ENCODE results near the gene ADGRE3.

The ADGRE3 gene, protein sequence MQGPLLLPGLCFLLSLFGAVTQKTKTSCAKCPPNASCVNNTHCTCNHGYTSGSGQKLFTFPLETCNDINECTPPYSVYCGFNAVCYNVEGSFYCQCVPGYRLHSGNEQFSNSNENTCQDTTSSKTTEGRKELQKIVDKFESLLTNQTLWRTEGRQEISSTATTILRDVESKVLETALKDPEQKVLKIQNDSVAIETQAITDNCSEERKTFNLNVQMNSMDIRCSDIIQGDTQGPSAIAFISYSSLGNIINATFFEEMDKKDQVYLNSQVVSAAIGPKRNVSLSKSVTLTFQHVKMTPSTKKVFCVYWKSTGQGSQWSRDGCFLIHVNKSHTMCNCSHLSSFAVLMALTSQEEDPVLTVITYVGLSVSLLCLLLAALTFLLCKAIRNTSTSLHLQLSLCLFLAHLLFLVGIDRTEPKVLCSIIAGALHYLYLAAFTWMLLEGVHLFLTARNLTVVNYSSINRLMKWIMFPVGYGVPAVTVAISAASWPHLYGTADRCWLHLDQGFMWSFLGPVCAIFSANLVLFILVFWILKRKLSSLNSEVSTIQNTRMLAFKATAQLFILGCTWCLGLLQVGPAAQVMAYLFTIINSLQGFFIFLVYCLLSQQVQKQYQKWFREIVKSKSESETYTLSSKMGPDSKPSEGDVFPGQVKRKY

GRCh38 chr19:14674764-14675163 lies at the start of gene ADGRE3:
Gene ADGRE3 (minus strand): TSS chr19:14674844. CDS start chr19:14674770, 74 bp downstream.
- no peak for DNase-seq (ENCODE audit: low read depth in 3 of 3)

DNA sequence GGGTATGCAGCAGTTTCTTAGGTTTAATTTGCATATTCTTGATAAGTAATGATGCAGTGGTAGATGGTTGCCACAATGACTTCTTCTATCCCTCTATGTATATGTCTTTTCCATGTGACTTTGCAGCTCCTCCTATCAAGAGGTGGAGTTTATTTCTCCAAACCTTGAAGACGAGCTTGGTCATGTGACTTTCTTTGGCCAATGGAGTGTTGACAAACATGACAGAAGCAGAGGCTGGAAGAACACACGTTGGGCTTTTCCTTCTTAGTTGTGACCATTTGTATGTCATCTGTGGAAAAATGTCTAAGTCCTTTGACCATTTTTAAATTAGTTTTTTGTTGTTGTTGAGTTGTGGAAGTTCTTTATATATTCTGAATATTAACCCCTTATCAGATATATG lies 47.5 kb upstream of the ADGRE3 start:
- no peak for DNase-seq (ENCODE audit: low read depth in 3 of 3)

DNA sequence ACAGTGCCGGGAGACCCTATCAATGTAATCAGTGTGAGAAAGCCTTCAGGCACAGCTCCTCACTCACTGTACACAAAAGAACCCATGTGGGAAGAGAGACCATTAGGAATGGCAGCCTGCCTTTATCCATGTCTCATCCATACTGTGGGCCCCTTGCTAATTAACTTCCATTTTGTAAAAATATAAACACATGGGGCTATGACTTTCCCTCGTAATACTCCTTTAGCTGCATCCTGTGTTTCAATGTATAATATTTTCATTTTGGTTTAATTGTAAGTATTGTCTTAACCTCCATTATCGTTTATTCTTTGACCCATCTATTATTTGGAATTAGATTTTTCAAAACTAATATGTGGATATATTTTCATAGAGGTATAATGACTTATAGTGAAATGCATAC lies 44.5 kb upstream of the ADGRE3 start:
- no peak for DNase-seq (ENCODE audit: low read depth in 3 of 3)

- no peak for DNase-seq (ENCODE audit: low read depth in 3 of 3)
Measured at GRCh38 chr19:14718522-14719116, 44.0 kb upstream of the ADGRE3 start.

- DNase-seq (ENCODE audit: low read depth in 3 of 3) = no peak
Measured at GRCh38 chr19:14715841-14716240, 41.2 kb upstream of the ADGRE3 start.

DNA sequence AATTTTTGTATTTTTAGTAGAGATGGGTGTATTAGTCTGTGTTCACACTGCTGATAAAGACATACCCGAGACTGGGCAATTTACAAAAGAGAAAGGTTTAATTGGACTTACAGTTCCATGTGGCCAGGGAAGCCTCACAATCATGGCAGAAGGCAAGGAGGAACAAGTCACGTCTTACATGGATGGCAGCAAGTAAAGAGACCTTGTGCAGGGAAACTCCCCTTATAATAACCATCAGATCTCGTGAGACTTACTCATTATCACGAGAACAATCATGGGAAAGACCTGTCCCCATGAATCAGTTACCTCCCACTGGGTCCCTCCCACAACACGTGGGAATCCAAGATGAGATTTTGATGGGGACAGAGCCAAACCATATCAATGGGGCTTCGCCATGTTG lies 29.8 kb upstream of the ADGRE3 start:
- no peak for DNase-seq (ENCODE audit: low read depth in 3 of 3)

DNA sequence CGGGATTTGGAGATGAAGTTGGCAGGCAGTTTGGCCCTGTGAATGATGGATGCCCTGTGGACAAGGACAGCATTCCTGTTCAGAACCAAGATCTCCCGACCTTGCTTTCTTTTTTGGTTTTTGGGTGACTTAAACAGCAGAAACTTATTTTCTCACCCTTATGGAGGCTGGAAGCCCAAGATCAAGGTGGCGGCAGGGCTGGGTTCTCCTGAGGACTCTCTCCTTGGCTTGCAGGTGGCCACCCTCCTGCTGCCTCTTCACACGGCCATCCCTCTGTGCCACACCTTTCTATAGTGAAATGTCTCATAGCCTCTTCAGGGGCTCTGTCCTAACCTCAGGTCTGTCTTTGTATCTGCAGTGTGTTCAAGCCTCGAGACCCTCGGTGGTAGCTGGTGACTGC lies 29.2 kb upstream of the ADGRE3 start:
- no peak for DNase-seq (ENCODE audit: low read depth in 3 of 3)

DNA sequence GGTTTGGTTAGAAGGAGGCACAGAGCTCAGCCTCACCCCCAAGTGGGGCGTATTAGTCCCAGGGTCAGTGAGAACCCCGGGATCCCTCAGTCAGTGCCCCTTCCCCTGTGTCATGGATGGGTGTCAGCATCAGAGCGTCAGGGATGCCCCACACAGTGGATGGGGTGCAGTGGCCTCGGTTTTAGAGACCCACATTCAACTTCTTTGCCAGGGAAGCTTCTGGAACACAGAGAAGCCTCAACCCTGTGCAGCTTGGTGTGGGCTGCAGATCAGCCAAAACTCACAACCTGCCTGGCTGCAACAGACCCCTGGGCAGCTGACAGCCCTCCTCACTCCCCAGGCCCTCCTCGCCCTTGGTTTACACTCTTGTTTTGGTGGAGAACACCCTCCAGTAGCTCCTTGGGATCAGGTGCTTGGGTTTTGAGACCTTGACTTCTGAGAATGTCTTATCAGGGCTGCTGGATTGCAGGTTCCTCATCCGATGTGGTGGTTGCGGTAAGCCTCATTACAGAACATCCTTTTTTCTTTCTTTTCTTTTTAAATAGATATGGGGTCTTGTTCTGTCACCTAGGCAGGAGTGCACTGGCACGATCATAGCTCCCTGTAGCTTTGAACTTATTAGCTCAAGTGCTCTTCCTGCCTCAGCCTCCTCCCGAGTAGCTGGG lies 26.2 kb upstream of the ADGRE3 start:
- DNase-seq (ENCODE audit: low read depth in 3 of 3) = no peak

GRCh38 chr19:14699641-14700040 lies 25.0 kb upstream of the ADGRE3 start:
- DNase-seq (ENCODE audit: low read depth in 3 of 3) = no peak

DNA sequence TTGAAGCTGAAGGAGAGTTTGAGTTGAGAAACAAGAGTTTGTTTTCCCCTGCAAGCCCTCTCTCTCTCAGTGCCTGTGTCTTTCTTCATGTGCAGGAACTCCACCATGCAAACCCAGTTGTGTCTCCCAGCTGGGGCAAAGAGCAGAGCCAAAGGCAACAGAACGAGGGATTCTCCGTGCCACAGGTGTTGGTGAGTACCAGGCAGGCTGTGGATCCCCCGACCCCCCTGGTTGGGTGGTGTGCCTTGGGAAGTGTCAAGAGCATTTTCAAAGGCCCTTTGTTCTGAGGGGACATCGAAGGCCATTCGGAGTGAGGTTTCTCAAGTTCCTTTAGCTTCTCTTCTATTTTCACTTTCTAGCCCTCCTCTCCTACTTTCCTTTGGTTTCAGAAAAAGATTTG lies 20.8 kb upstream of the ADGRE3 start:
- DNase-seq (ENCODE audit: low read depth in 3 of 3) = no peak

- DNase-seq (ENCODE audit: low read depth in 3 of 3) = no peak
Measured at GRCh38 chr19:14694641-14695266, 20.1 kb upstream of the ADGRE3 start.

- peak; percentile 97 to 100 (median 99) for DNase-seq (ENCODE audit: low read depth in 3 of 3)
Measured at GRCh38 chr19:14689598-14690503, 15.2 kb upstream of the ADGRE3 start, which contains the start of gene ZNF333. Gene ZNF333 (plus strand): TSS chr19:14690048. CDS start chr19:14693492, 3,444 bp downstream.

- DNase-seq (ENCODE audit: low read depth in 3 of 3) = peak in 1 of 3 experiments; percentile 6
Measured at GRCh38 chr19:14686411-14686810, 11.8 kb upstream of the ADGRE3 start.

DNA sequence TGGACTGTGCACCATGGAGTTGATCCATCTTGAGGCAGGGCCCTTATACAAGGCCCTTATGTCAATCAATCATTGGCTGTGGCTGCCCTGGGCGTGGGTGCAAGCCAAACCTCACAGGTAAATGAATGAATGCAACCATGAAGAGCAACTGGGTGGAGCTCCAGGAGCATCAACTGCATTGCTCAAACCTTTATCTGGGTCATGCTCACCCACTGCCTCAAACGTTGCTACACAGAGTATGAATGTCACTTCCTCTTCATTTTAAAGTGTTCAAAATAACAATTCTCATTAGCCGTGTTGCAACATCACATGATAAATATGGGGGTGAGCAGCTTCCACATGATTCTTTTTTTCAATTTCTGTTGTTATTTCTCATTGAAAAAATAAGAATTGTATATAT lies 8.8 kb upstream of the ADGRE3 start:
- DNase-seq (ENCODE audit: low read depth in 3 of 3) = no peak

GRCh38 chr19:14682084-14682483 lies 7.4 kb upstream of the ADGRE3 start:
- DNase-seq (ENCODE audit: low read depth in 3 of 3) = no peak

- DNase-seq (ENCODE audit: low read depth in 3 of 3) = no peak
Measured at GRCh38 chr19:14678199-14678598, 3.6 kb upstream of the ADGRE3 start.

DNA sequence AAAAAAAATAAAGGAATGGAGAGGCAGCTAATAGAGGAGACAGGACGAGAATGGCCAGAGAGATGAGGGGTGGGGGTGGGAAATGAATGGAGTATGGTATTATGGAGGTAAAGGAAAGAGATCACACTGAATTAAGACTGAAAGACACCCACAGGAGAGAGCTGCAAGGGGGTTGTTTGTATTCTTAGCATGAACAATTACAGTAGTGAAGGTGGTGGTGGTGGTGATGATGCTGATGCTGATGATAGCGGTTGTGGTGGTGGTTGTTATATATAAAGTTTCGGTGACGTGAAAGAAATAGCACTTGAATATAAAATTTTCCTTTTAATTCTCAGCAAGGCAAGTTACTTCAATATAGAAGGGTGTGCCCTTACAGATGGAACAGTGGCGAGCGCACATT lies 2.8 kb upstream of the ADGRE3 start:
- DNase-seq (ENCODE audit: low read depth in 3 of 3) = no peak

DNA sequence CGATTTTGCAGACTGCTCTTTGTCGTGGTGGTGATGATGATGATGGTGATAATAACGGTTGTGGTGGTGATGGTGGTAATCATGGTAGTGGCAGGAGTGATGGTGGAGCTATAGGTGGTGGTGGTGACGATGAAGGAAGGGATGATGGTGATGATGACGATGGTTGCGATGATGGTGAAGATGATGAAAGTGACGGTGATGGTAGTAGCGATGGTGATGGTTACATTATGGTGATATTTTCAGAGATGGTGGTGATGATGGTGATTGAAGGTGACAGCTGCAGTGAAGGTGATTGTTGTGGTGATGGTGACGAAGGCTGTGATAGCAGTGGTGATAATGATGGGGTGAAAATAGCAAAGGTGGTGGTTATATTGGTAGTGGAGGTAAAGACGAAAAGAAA lies 2.1 kb upstream of the ADGRE3 start:
- DNase-seq (ENCODE audit: low read depth in 3 of 3) = no peak

DNA sequence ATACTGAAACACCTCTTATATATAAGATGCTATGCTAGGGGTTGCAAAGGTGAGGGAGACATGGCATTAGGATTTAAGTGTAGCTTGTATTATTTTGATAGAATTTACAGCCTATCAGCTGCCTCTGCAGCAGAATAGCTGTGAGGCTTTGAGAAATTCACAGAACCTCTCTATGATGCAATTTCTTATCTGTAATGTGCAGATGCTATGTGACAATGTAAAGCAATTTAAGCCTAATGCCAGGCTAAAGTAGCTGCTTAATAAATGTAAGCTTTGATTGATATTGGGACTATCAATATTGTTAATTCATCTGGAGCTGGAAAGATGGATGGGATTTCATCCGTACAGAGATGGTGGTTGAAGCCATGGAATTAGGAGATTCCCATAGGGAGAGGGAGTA lies 1.6 kb downstream of the ADGRE3 start:
- DNase-seq (ENCODE audit: low read depth in 3 of 3) = no peak

DNA sequence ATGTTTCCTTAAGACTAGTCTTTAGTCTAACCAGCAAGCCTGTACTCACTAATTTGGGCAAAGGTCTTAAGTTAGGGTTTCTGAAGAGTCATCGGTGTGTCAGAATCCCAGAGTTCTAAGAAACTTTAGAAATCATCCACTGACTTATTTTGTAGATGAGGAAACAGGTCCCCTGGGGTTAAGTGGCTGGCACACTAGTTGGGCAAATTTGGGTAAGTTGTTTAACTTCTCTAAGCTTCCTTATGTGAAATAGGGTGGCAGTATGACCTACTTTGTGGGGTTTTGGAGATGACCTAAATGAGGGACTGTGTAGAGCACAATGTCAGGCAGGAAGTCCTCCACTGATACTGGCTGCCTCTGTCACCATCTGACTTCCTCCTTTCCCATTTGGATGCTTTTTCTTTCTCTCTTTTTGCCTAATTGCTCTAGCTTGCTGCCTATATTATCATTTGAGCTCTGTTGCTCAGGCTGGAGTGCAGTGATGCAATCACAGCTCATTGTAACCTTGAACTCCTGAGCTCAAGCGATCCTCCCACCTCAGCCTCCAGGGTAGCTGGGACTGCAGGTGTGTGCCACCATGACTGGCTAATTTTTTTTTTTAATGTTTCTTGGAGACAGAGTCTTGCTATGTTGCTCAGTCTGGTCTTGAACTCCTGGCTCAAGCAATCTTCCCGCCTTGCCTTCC lies 2.3 kb downstream of the ADGRE3 start:
- DNase-seq (ENCODE audit: low read depth in 3 of 3) = no peak

Data from stimulated activated CD4-positive, alpha-beta T cell treated with anti-CD3 and anti-CD28 coated beads, TNF-alpha, amount 100 ng/mL, for 4 hours (primary cell).